GM23338 (cell line): ENCODE measurements around the gene STRN3.

Experiments used
- CREB1 ChIP-seq: fragments of 250-450 bp; sonication (Bioruptor Pico); IDR thresholded peaks from 2 replicates; pipeline ENCODE4 v1.5.0; 2020; ENCODE audit warnings: low read depth, mild to moderate bottlenecking, moderate library complexity
- EZH2 ChIP-seq: fragments of 200-600 bp; sonication (generic); IDR thresholded peaks from one replicate; pipeline ENCODE4 v1.8.0; 2017; ENCODE audit warnings: antibody characterized with exemption, mild to moderate bottlenecking, low read depth; ENCODE audit not compliant: unreplicated experiment
- EZH2phosphoT487 ChIP-seq: fragments of 200-600 bp; sonication (generic); IDR thresholded peaks from one replicate; pipeline ENCODE4 v1.8.1; 2018; ENCODE audit warnings: antibody characterized with exemption; ENCODE audit not compliant: unreplicated experiment
- POLR2AphosphoS5 ChIP-seq: IDR thresholded peaks from 2 replicates; pipeline ENCODE4 v1.6.1; 2016; ENCODE audit warnings: antibody characterized with exemption, low read depth
- ZNF114 ChIP-seq: fragments of 250-450 bp; sonication (Bioruptor Pico); IDR thresholded peaks from 2 replicates; pipeline ENCODE4 v1.5.0; 2020; ENCODE audit warnings: mild to moderate bottlenecking, moderate library complexity
- TF ChIP-seq, protein P1 (sequence below), 2 experiments: fragments of 200-600 bp in 1 of 2; sonication (generic) in 1 of 2; conservative IDR thresholded peaks; 2 replicates each; pipeline versions ENCODE4 v1.5.1 to v1.6.1; 2016 to 2017; ENCODE audit warnings: antibody characterized with exemption in 2 of 2, low read depth in 2 of 2, mild to moderate bottlenecking in 2 of 2, moderate library complexity in 1 of 2
- TF ChIP-seq, protein P2 (sequence below): IDR thresholded peaks from one replicate; pipeline ENCODE4 v1.6.1; 2018; ENCODE audit warnings: antibody characterized with exemption; ENCODE audit not compliant: unreplicated experiment
- TF ChIP-seq, protein P3 (sequence below): IDR thresholded peaks from 2 replicates; pipeline ENCODE4 v1.6.1; 2016; ENCODE audit warnings: antibody characterized with exemption

DNA sequence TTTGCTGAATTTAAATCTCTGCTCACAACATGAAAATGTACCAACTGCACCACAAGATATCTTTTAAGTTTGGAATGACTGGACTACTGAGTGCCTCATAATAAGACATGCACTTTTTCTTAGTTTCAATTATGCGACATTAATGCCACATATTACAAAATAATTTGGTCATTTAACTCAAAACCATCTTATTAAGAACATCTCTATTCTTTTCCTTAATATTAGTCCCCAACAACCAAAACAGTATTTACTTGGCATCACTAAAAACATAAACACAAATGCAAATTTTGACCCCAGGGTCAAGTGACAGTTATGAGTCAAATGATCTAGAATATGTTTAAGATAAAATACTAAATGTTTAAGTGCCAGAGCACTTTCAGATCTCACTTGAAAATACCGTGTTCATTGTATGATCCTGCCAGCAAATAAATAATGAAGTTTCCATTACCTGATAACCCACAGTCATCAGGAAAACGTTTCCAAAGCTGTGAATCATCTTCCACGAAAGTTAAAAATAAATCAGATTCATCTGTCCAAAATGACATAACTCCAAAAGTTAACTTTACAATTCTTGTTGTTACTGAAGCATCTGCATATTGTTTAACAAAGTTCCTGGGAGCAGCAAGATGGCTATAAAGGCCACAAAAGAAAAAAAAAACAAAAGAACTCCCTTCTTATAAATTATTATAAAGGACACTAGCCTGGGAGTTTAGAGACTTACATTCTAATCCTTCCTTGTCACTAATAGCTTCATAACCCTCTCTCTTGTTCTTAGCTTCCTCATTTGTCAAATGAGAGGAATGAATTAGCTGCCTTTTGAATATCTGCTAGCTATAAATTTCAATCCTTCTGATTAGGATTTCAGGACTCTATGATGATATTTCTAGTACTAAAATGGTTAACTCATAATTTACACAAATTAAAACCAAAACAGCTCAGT lies 31.2 kb downstream of the STRN3 start:
- TF ChIP-seq EZH2: no peak
- TF ChIP-seq EZH2phosphoT487: no peak
- TF ChIP-seq, protein P1, sequence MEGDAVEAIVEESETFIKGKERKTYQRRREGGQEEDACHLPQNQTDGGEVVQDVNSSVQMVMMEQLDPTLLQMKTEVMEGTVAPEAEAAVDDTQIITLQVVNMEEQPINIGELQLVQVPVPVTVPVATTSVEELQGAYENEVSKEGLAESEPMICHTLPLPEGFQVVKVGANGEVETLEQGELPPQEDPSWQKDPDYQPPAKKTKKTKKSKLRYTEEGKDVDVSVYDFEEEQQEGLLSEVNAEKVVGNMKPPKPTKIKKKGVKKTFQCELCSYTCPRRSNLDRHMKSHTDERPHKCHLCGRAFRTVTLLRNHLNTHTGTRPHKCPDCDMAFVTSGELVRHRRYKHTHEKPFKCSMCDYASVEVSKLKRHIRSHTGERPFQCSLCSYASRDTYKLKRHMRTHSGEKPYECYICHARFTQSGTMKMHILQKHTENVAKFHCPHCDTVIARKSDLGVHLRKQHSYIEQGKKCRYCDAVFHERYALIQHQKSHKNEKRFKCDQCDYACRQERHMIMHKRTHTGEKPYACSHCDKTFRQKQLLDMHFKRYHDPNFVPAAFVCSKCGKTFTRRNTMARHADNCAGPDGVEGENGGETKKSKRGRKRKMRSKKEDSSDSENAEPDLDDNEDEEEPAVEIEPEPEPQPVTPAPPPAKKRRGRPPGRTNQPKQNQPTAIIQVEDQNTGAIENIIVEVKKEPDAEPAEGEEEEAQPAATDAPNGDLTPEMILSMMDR (conservative IDR thresholded peaks at IDR 0.05; ENCODE audit: low read depth in 2 of 2): no peak
- no peak for TF ChIP-seq POLR2AphosphoS5
- TF ChIP-seq, protein P2, sequence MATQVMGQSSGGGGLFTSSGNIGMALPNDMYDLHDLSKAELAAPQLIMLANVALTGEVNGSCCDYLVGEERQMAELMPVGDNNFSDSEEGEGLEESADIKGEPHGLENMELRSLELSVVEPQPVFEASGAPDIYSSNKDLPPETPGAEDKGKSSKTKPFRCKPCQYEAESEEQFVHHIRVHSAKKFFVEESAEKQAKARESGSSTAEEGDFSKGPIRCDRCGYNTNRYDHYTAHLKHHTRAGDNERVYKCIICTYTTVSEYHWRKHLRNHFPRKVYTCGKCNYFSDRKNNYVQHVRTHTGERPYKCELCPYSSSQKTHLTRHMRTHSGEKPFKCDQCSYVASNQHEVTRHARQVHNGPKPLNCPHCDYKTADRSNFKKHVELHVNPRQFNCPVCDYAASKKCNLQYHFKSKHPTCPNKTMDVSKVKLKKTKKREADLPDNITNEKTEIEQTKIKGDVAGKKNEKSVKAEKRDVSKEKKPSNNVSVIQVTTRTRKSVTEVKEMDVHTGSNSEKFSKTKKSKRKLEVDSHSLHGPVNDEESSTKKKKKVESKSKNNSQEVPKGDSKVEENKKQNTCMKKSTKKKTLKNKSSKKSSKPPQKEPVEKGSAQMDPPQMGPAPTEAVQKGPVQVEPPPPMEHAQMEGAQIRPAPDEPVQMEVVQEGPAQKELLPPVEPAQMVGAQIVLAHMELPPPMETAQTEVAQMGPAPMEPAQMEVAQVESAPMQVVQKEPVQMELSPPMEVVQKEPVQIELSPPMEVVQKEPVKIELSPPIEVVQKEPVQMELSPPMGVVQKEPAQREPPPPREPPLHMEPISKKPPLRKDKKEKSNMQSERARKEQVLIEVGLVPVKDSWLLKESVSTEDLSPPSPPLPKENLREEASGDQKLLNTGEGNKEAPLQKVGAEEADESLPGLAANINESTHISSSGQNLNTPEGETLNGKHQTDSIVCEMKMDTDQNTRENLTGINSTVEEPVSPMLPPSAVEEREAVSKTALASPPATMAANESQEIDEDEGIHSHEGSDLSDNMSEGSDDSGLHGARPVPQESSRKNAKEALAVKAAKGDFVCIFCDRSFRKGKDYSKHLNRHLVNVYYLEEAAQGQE: no peak
- TF ChIP-seq ZNF114 (CRISPR knock-in tag): no peak
- TF ChIP-seq, protein P3, sequence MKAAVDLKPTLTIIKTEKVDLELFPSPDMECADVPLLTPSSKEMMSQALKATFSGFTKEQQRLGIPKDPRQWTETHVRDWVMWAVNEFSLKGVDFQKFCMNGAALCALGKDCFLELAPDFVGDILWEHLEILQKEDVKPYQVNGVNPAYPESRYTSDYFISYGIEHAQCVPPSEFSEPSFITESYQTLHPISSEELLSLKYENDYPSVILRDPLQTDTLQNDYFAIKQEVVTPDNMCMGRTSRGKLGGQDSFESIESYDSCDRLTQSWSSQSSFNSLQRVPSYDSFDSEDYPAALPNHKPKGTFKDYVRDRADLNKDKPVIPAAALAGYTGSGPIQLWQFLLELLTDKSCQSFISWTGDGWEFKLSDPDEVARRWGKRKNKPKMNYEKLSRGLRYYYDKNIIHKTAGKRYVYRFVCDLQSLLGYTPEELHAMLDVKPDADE: no peak
- no peak for TF ChIP-seq CREB1 (CRISPR knock-in tag)
